ENCODE measurements around the gene RTCB.

RTCB gene

DNA sequence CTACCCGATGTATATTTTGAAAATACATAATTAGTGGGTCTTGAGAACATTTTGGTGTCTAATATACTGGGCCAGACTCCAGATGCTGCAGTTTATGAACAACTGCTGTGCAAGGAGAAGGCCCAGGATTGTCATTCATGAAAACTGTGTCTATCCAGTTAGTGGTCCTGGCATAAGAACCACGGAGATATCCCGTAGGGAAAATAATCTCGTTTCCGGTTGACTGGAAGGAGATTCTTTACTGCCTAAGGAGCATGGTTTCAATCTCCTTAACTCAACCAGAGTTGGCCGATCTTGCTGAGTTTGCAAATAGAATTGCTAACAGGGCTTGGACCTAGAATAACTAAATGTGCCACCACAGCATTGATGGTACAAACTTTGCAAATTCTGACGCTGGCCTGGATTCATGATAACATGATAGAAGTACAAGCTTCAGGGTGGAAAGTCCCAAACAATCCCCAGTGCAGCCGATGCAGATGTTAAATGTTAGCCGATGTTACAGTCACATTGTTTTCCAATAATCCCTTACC, 4.6 kb upstream of the RTCB start:
- Histone ChIP-seq H3K36me3 (no peaks in the 10 kb centered on the region), H3K4me1 (ENCODE audit: control insufficient read depth in 1 of 2, insufficient read depth in 1 of 2, low read depth in 1 of 2, low read length in 1 of 2) (peaks cover 1 to 6% of the 10 kb centered on the region in 2 experiments), H3K27ac (no peak overlapping the region), H3K9me3 (no peaks in the 10 kb centered on the region), H3K4me3 (ENCODE audit: low read depth in 1 of 2, low read length in 1 of 2) (no peak overlapping the region), H3K27me3 (peaks cover 62% of the 10 kb centered on the region)
- TF ChIP-seq, protein P1, sequence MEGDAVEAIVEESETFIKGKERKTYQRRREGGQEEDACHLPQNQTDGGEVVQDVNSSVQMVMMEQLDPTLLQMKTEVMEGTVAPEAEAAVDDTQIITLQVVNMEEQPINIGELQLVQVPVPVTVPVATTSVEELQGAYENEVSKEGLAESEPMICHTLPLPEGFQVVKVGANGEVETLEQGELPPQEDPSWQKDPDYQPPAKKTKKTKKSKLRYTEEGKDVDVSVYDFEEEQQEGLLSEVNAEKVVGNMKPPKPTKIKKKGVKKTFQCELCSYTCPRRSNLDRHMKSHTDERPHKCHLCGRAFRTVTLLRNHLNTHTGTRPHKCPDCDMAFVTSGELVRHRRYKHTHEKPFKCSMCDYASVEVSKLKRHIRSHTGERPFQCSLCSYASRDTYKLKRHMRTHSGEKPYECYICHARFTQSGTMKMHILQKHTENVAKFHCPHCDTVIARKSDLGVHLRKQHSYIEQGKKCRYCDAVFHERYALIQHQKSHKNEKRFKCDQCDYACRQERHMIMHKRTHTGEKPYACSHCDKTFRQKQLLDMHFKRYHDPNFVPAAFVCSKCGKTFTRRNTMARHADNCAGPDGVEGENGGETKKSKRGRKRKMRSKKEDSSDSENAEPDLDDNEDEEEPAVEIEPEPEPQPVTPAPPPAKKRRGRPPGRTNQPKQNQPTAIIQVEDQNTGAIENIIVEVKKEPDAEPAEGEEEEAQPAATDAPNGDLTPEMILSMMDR (IDR thresholded peaks at IDR 0.05): no peak

DNA sequence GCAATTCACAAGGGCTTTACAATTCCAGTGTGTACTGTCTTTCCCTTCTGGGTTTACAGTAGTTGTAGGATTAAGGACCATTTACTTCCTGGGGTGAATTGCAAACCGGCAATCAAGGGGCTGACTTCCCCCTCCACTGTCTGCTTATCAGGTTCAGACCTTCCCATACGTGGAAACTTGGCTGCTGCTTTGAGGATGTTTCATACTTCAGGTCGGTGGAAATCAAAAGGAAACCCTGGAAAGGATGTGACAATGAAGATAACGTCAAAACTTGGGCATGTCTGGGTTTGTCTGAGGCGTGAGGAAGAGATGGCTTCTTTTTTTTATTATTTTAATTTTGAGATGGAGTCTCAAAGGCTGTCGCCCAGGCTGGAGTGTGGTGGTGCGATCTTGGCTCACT, 2.1 kb upstream of the RTCB start:
- no peaks in the 10 kb centered on the region for H3K36me3 ChIP-seq
- H3K27me3 ChIP-seq: peaks cover 39% of the 10 kb centered on the region
- no peaks in the 10 kb centered on the region for H3K9me3 ChIP-seq
- no peak overlapping the region for H3K4me3 ChIP-seq (ENCODE audit: low read depth in 1 of 2, low read length in 1 of 2)
- no peak overlapping the region for H3K27ac ChIP-seq
- TF ChIP-seq, protein P1 (IDR thresholded peaks at IDR 0.05): no peak
- peaks cover 11 to 16% of the 10 kb centered on the region in 2 experiments for H3K4me1 ChIP-seq (ENCODE audit: control insufficient read depth in 1 of 2, insufficient read depth in 1 of 2, low read depth in 1 of 2, low read length in 1 of 2)

DNA sequence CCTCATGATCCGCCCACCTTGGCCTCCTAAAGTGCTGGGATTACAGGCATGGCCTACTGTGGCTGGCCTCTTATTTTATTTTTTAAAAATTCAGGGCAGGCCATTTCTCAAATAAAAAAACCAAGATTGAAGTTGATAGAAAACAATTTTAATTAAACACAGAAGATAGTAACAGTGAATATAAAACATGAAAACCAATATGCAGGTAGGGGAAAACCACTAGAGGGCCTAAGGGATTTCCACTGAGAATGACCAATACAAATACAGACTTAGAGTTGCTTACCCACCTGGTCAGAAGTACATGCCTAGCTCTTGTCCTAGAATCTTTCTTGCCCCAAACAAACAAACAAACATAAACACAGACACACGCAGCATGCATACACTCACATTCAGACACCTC, 1.7 kb upstream of the RTCB start:
- Histone ChIP-seq H3K4me3 (ENCODE audit: low read depth in 1 of 2, low read length in 1 of 2) (no peak overlapping the region), H3K9me3 (no peaks in the 10 kb centered on the region), H3K36me3 (no peaks in the 10 kb centered on the region), H3K4me1 (ENCODE audit: control insufficient read depth in 1 of 2, insufficient read depth in 1 of 2, low read depth in 1 of 2, low read length in 1 of 2) (peaks cover 11 to 16% of the 10 kb centered on the region in 2 experiments), H3K27me3 (peaks cover 34% of the 10 kb centered on the region), H3K27ac (no peak overlapping the region)
- TF ChIP-seq, protein P1 (IDR thresholded peaks at IDR 0.05): no peak

DNA sequence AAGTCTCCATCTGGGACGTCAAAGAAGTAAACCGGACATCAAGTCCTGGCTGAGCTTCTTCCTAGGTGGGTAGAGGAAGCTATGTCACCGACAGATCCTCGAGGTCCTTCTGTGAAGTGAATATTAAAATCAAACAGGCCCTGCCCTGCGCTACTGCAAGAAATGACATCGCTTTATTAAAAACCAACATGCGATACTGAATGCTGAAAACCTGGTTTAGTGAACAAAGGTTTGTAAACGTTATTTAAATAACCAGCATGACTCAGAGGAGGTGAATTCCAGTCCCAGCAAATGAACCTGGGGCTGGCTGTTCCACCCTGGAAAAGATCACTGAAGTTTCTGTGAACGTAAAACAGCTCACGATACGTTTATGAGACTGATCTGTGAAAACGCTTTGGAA, 645 bp downstream of the RTCB start:
- Histone ChIP-seq H3K4me3 (ENCODE audit: low read depth in 1 of 2, low read length in 1 of 2) (peak overlapping the region; percentile 67 to 84), H3K27ac (peak overlapping the region; percentile 52), H3K27me3 (peaks cover 14% of the 10 kb centered on the region), H3K9me3 (no peaks in the 10 kb centered on the region), H3K4me1 (ENCODE audit: control insufficient read depth in 1 of 2, insufficient read depth in 1 of 2, low read depth in 1 of 2, low read length in 1 of 2) (peaks cover 11 to 16% of the 10 kb centered on the region in 2 experiments), H3K36me3 (peaks cover 22% of the 10 kb centered on the region)
- TF ChIP-seq, protein P1 (IDR thresholded peaks at IDR 0.05): no peak

DNA sequence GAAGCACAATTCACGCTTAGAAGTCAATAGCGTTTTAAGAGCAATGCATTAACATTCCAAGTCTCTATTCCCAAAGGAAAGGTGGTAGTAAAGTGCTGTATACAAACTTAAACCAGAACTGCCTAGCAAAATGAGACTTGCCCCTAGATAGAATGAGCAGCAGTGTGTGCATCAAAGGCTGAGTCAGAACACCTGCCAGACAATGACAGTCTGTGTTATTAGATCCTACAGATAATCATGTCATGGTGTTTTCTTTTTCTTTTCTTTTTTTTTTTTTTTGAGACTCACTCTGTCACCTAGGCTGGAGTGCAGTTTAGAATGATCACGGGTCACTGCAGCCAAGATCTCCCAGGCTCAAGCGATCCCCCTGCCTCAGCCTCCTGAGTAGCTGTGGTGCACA, 1.6 kb downstream of the RTCB start:
- peaks cover 5% of the 10 kb centered on the region for H3K27me3 ChIP-seq
- H3K4me1 ChIP-seq (ENCODE audit: control insufficient read depth in 1 of 2, insufficient read depth in 1 of 2, low read depth in 1 of 2, low read length in 1 of 2): peaks cover 11 to 16% of the 10 kb centered on the region in 2 experiments
- H3K27ac ChIP-seq: no peak overlapping the region
- TF ChIP-seq, protein P1 (IDR thresholded peaks at IDR 0.05): no peak
- no peaks in the 10 kb centered on the region for H3K9me3 ChIP-seq
- peaks cover 31% of the 10 kb centered on the region for H3K36me3 ChIP-seq
- H3K4me3 ChIP-seq (ENCODE audit: low read depth in 1 of 2, low read length in 1 of 2): no peak overlapping the region
